Umbilical cord (tissue), 2 donors: ENCODE measurements around the gene CLEC18B. TPM values are rescaled to one million over a fixed set of nuclear protein-coding genes. Genes with fewer than 3 reads are reported as not detected.
"Not testable (repeated sequence)": the region's sequence is repeated elsewhere in the genome, so short reads cannot be mapped to it uniquely, and the experiment has no call there.

Experiments used
- DNase-seq: peaks from one replicate; pipeline ENCODE4 v3.0.0-alpha.2; 2015; ENCODE audit warnings: low spot score
- total RNA-seq: library from RNA; depleted of rRNA; stranded (reverse); fragments of >200 nt; gene quantifications from one replicate; pipeline ENCODE4 v1.2.3, GENCODE V29; 2014; ENCODE audit warnings: low replicate concordance; ENCODE audit not compliant: insufficient read depth

The CLEC18B gene
- total RNA-seq, 1 donor from 2014 or later = 7.2 TPM

DNA sequence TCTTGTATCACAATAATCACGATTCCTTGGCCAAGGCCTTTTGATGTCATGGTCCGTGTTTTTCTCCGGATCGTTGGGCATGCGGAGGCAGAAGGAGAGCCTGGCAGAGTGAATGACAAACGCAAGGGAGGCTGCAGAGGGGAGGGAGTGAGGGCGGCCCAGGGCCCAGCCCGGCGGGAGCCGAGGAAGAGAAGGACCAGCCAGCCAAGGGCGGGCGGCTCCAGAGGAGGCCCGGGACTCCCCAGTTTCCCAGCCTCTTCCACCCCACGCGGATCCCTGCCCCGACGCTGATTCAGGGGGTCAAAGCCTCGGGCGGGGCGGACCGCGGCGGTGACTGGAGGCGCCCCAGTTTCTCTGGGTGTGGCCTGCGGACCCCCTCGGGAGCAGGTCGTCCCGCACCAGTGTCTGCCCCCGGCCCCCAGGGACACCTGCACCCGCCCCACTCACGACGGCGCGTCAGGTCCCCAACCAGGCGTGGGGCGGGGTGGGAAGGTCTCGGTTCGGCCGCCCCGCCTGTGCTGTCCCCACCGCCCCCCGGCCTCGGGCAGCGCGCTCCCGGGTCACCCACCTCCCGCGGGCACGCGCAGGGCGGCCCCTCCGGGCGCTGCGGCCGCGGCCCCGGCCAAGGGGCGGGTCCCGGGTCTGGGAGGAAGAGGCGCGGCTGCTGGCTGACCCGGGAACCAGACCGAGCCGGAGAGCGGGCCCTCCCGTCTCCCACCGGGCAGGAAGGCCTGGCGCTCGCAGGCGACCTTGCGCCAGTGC lies 14.5 kb downstream of the CLEC18B start:
- DNase-seq = not testable (repeated sequence)

DNA sequence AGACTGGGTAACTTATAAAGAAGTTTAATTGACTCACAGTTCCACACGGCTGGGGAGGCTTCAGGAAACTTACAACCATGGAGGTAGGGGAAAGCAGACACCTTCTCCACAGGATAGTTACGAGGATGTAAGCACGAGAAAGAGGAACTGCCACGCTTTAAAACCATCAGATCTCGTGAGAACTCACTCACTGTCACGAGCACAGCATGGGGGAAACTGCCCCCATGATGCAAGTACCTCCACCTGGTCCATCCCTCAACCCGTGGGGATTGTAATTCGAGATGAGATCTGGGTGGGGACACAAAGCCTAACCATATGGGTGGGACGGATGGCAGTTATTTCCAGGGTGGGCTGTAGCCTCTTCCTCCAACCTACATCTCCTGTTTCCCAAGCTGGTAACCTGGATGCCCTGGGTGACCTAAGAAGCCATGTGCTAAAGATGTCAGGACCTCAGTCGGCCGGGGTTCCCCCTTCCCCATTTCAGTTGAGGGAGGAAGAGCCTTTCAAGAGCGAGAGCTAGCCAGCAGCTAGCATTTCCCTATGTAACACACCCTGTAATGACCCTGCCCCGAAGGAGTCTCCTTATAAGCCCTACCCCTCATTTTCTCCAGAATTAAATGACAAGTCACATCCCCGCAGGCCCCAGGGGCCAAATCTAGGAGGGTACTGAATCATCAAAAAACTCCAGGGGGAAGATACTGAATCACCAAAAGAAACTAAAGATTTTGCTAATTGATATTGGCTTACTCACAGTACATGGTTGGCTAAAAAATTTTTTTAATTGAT lies 16.9 kb downstream of the CLEC18B start:
- DNase-seq = not testable (repeated sequence)

DNA sequence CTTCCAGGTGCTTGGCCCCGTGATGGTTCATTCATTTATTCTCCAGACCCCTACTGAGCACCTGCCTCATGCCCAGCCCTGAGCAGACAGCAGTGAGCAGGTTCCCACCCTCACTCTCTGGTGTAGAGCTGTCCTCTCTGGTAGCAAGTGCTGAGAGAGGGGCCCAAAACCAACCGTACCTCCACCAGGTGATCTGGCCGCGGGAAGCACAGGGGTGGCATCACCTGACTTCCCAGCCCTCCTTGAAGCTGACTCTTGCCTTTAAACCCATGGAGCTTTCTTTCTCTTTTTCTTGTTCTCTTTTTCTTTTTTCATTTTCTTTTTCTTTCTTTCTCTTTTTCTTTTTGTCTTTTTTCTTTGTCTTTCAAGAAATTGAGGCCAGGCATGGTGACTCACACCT lies 21.0 kb downstream of the CLEC18B start:
- not testable (repeated sequence) for DNase-seq

DNA sequence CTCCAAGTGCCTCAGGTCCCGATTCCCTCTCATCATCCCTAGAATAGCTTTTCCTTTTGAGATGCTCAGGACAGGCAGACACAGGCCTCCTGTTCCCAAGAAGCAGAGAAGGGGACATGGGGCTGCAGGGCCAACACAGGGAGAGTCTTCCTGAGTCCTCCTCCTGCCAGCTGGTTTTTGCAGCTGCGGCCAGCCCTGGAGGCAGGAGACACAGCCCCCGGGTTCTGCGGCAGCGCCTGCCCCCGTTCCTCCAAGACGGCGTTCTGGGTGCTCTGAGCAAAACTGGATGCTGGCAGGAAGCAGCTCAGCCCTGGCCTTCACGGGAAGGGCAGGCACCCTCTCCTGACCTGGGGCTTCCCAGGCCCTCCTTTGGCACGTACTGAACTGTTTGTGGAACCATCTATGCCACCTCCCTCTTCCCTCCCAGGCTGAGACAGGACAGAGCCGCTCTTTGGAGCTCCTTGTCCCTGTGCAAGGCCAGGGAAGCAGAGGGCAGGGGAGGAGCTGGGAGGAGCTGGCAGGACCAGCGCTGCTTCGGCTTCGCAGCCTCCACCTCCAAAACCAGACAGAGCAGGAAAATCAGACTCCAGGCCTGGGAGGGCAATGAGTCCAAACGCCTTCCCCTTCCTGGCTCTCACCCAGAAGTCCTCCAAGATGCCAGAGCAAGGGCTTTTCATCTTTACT lies 22.9 kb downstream of the CLEC18B start:
- DNase-seq = not testable (repeated sequence)

DNA sequence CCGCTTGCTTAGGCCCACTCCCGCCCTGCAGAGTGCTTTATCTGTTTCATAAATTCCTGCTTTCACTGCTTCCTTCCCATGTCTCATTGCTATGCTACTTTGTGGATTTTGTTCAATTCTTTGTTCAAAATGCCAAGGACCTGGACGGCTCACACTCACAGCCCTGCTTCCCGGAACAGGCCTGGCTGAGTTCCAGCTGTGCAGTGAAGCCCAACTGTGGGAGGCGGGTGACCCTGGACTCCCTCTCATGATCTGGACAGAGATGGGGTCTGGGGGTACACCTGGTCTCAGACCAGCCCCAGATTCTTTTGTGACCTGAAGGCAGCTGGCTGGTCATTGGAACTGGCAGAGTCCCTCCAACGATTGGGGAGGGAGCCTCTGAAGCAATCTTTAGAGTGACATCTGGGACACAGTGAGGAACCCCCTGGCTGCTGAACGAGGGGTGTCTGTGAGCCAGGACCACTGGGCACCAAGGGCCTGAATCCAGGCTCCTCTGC lies 24.7 kb downstream of the CLEC18B start:
- peak; percentile 26 for DNase-seq

DNA sequence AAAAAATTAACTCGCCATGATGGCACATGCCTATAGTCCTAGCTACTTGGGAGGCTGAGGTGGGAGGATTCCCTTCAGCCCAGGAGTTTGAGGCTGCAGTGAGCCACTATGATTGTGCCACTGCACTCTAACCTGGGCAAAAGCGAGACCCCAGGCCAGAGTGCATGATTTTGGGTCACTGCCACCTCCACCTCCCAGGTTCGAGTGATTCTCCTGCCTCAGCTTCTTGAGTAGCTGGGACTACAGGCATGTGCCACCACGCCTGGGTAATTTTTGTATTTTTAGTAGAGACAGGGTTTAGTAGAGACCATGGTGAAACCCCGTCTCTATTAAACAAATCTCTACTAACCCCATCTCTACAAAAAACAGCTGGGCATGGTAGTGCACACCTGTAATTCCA lies 26.7 kb downstream of the CLEC18B start:
- not testable (repeated sequence) for DNase-seq

DNA sequence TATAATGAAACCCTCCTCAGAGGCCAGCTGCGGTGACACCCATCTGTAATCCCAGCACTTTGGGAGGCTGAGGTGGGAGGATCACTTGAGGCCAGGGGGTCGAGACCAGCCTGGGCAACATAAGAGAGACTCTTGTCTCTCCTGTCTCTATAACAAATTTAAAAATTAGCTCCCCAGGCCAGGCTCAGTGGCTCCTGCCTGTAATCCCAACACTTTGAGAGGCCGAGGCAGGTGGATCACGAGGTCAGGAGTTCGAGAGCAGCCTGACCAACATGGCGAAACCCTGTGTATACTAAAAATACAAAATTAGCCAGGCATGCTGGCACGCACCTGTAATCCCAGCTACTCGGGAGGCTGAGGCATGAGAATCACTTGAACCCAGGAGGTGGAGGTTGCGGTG lies 27.1 kb downstream of the CLEC18B start:
- not testable (repeated sequence) for DNase-seq

DNA sequence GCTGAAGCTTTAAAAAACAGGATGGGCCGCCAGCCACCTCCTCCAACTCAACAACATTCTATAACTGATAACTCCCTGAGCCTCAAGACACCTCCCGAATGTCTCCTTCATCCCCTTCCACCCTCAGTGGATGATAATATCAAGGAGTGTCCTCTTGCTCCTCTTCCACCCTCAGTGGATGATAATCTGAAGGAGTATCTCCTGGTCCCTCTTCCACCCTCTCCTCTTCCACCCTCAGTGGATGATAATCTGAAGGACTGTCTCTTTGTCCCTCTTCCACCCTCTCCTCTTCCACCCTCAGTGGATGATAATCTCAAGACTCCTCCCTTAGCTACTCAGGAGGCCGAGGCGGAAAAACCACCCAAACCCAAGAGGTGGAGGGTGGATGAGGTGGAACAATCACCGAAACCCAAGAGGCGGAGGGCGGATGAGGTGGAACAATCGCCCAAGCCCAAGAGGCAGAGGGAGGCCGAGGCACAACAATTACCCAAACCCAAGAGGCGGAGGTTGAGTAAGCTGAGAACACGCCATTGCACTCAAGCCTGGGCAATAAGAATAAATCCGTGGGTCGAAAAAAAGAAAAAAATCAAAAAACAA lies 29.7 kb downstream of the CLEC18B start:
- not testable (repeated sequence) for DNase-seq

DNA sequence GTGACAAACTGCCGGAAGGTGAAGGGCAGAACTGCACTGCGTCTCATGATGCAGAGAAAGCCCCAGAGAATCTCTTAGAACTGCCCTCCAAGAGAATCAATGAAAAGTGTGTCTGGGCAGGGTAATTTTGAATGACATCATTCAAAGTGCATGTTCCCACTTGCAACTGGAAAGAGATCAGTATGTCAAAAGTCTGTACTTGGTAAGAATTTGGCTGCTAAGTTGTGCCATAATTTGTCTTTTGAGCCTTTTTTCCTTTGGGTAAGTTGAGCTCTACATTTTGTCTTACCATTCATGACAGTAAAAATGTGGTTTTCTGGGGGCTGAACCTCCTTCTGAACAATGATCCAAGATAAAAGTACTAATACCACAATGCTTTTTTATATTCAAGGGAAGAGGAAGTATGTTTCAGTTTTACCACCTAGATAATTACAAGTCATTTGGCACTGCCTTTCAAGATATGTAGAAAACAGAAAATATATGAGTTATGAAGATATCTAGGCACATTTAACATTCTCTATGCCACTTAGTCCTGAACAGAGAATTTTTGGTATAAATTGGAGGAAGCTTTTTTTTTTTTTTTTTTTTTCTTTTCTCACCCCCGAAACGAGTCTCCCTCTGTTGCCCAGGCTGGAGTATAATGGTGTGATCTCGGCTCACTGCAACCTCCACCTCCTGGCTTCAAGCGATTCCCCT lies 38.8 kb downstream of the CLEC18B start:
- not testable (repeated sequence) for DNase-seq

DNA sequence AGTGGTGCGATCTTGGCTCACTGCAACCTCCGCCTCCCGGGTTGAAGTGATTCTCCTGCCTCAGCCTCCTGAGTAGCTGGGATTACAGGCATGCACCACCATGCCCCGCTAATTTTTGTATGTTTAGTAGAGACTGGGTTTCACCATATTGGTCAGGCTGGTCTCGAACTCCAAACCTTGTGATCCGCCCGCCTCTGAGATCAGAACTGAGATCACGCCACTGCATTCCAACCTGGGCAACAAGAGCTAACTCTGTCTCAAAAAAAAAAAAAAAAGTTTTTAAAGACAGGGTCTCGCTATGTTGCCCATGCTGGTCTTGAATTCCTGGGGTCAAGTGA lies 47.5 kb downstream of the CLEC18B start:
- DNase-seq = not testable (repeated sequence)

DNA sequence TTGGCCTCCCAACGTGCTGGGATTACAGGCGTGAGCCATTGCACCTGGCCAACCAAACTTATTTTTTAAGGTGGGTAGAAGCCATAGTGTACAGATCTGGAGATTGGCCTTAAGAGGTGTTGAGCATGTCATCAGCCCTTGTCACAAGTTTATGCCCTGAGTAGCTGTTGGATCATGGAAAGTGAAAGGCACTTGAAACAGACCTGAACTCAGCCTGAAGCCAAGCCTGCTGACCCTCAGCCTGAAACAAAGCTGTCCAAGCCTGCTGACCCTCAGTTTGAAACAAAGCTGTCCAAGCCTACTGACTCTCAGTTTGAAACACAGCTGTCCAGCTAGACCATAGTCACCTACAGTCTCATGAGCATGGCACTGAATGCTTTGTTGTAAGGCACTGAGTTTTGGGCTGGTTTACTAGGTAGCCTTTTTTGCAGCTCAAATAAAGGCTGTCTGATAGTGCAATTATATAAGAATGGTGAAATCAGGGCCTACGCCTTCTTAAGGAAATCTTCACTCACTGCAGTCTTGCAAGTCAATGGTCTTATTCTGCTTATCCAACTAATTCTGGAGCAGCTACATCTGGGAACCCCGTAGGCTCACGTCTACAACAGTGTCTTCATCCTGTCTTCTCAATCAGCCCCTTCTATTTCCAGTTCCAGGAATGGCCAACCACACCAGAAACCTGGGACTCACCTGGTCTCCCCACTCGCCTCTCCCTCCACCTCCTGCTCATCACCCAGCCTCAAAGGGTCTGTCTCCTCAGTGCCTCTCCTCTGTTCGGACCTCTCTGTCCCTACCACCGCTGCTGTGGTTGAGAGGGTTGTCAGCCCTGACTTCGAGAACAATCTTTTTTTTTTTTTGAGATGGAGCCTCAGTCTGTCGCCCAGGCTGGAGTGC lies 48.1 kb downstream of the CLEC18B start:
- DNase-seq = no peak

DNA sequence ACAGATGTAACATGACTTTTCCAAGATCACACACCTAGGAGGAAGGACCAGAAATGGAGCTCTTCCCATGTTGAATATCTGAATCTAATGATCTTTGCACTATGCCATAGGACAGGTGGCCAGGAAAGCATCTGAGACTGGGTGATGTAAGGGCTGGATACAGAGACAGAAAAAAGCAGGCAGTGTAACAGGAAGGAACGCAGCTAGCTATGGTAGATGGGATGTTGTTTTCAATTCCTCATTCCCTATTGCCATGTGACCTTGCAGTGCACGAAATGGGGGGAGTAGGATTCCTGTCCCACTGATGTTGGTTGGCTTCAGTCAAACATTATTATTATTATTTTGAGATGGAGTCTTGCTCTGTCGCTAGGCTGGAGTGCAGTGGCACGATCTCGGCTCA lies 48.9 kb downstream of the CLEC18B start:
- DNase-seq = no peak

DNA sequence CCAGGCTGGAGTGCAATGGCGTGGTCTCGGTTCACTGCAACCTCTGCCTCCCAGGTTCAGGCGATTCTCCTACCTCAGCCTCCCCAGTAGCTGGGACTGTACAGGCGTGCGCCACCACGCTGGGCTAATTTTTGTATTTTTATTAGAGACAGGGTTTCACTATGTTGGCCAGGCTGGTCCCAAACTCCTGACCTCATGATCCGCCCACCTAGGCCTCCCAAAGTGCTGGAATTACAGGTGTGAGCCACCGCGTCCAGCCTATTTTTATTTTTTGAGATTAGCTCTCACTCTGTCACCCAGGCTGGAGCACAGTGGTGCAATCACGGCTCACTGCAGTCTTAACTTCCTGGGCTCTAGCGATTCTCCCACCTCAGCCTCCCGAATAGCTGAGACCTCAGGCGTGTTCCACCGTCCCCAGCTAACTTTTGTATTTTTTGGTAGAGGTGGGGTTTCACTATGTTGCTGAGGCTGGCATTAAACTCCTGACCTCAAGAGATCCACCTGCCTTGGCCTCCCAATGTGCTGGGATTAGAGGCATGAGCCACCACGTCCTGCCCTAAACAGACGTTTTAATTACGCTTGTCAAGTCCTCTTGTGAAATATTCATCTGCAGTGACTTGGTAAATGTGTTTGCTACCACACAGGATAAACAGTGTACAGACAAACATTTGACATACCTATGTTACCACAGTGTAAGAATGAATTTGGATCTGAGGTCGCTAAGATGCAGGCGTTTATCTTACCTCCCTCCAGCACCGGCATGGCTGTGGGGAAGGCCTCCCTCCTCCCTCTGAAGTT lies 50.7 kb downstream of the CLEC18B start:
- DNase-seq = not testable (repeated sequence)

DNA sequence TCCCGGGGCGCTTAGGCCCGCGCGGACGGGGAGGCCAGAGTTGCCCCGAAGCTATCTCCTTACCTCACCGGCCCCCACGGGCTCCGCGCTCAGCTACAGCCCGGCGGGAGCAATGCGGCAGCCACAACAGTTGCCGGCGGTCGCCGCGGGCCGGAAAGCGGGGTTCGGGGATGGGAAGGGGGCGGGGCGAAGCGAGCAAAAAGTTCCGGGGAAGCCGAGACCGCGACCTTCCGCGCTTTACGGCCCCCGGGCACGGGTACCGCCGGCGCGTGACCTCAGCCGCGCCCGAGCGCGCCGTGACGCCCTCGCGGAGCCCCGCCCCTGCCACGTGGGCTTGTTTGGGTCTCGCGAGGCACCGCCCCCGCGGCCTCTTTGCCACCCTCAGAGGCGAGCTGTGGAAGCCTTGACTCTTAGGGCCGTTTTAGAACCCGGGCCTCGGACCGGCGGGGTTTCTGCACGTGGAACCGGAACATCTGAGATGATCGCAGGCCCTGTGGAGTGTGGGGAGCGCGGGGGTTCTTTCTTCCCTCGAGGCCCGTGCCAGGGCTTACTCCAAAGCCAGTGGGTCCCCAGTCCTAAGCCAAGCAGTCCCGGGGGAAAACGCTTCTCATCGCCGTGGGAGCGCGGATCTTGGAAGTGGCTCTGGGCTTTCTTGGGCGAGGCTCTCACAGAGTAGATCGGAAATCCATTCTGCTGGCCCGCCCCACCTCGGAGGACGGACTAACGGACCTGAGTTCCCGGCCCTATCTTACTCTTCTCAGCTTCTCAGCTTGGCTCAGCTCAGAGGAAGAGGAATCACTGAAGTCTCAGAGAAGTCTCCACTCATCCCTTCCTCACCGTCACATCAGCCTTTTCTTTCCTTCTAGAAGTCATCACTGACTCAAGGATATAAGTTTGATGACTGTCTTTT lies 53.0 kb downstream of the CLEC18B start:
- peak; percentile 92 for DNase-seq

DNA sequence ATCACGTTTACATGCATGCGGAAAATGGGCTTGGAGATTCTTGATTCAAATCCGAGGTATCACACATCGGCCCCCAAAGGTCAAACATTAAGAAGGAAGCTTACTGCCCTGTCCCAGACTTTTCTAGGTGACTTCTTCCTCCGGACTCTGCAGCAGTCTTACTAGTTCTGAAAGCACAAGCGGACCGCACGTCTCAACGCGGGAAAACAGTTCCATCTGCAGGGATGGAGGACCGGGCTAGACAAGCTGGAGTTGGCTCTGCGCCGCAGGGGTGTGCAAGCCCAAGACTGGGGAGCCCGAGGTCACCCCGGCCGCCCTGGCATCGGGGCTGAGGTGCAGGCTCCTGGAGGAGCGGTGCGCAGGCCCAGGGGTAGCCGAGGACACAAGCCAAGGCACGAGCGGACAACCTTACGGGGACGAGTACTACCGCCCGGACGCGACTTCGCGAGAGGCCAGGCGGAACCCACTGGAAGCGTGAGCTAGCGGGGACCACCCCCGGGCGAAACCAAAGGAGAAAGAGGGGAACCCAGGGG lies 53.7 kb downstream of the CLEC18B start:
- DNase-seq = peak; percentile 27

DNA sequence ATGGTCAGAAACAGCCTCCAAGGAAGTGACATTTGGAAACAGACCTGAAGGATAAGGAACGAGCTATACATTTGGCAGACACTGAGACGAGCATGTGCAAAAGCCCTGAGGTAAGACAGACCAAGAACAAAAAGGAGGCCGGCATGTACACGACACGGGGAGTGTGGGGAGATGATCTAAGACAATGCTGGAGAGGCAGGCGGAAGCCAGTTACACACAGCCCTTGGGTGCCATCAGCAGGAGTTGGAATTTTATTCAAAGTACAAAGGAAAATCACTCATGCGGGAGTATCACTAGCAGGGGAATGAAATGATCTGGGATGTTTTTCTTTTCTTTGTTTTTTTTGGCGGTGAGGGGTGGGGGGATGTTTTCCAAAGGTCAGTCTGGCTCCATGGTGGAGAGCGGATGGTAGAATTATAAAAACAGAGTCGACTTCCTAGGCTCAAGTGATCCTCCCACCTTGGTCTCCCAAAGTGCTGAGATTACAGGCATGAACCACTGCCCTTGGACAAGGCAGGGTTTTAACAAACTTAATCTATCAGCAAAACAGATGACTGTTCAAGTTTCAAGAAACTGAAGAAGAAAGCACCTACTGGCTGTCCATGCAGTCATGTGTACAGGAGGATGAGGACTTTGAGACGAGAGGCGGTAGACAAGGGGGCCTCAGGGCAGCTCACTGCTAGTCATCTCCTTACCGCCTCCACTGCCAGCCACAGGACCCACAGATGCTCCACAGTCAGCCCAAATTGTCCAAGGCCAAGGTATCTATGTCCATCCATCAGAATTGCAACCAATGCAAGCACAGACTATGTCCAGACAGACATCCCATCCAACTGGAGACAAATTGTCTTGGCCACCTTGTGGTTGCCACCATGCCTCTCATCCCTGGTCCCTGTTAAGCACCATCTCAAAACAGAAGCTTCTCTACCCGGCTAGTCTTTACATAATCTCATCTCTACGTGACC lies 59.4 kb downstream of the CLEC18B start:
- DNase-seq = not testable (repeated sequence)
